ENCODE data around the gene GRIA1.
"Not testable (repeated sequence)": the region's sequence is repeated elsewhere in the genome, so short reads cannot be mapped to it uniquely, and the experiment has no call there.

Gene GRIA1

DNA sequence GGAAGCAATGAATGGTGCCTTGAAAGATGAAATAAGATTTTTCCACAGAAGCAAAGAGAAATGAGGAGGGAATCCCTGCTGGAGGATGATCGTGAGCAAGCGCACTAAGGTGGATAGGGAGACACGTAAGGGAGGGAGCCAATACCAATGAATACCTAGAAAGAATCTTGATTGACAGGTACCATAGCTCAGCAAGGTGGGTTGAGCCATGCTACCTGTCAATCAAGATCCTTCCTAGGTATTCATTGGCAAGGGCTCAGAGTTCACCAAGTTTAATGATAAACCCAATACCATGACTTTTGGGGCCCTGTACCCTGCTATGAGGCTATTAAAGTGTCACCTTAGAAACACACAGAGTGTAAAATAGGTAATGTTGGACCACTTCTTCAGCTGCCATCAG, 226.8 kb downstream of the GRIA1 start:
- Mint-ChIP-seq H3K4me1 (no peaks in the 10 kb centered on the region), H3K4me3 (no peak overlapping the region), H3K27ac (no peak overlapping the region), H3K9me3 (no peaks in the 10 kb centered on the region), H3K36me3 (no peaks in the 10 kb centered on the region)
- no peak for DNase-seq (ENCODE audit: low spot score in 2 of 2)
- ATAC-seq, result no peak

GRCh38 chr5:153718713-153719112, 228.2 kb downstream of the GRIA1 start:
- Mint-ChIP-seq H3K4me3 (no peak overlapping the region), H3K36me3 (no peaks in the 10 kb centered on the region), H3K9me3 (peaks cover 4% of the 10 kb centered on the region), H3K27ac (no peak overlapping the region), H3K4me1 (no peaks in the 10 kb centered on the region)
- DNase-seq (ENCODE audit: low spot score in 2 of 2) (no peak), ATAC-seq (no peak)

DNA sequence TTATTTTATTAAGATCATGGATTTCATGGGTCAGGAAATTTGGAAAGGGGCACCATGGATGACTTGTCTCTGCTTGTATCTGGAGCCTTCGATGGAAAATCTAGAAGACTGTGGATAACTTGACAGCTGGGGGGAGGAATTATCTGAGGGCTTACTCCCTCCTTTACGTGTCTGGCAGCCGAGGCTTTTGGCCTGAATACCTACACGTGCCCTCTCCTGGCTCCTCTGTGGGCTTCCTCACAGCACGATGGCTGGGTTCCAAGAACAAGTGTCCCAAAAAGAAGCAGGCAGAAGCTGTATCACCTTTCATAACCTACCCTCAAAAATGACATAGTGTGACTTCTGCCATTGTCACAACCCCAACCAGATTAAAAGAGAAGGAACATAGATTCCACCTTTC, 228.9 kb downstream of the GRIA1 start:
- H3K9me3 Mint-ChIP-seq, result peaks cover 4% of the 10 kb centered on the region
- H3K4me3 Mint-ChIP-seq, result no peak overlapping the region
- H3K27ac Mint-ChIP-seq, result no peak overlapping the region
- no peaks in the 10 kb centered on the region for H3K36me3 Mint-ChIP-seq
- ATAC-seq (no peak), DNase-seq (ENCODE audit: low spot score in 2 of 2) (no peak)
- H3K4me1 Mint-ChIP-seq, result no peaks in the 10 kb centered on the region

DNA sequence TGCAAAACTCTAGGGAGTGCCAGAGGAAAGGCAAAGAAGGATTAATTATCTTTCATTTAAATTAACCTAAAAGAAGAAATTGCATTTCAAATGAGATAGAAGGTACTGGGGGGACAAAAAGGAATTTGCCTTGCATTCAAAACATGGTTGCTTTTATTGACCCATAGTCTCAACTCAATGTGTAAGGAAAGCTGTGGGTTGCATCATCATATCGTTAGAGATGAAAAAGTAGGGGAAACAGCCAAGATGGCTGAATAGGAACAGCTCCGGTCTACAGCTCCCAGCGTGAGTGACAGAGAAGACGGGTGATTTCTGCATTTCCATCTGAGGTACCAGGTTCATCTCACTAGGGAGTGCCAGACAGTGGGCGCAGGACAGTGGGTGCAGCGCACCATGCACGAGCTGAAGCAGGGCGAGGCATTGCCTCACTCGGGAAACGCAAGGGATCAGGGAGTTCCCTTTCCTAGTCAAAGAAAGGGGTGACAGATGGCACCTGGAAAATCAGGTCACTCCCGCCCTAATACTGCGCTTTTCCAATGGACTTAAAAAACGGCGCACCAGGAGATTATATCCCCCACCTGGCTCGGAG, 232.6 kb downstream of the GRIA1 start:
- H3K36me3 Mint-ChIP-seq; DNase-seq (ENCODE audit: low spot score in 2 of 2); H3K9me3 Mint-ChIP-seq; H3K4me3 Mint-ChIP-seq; H3K4me1 Mint-ChIP-seq; ATAC-seq; H3K27ac Mint-ChIP-seq: not testable (repeated sequence)

DNA sequence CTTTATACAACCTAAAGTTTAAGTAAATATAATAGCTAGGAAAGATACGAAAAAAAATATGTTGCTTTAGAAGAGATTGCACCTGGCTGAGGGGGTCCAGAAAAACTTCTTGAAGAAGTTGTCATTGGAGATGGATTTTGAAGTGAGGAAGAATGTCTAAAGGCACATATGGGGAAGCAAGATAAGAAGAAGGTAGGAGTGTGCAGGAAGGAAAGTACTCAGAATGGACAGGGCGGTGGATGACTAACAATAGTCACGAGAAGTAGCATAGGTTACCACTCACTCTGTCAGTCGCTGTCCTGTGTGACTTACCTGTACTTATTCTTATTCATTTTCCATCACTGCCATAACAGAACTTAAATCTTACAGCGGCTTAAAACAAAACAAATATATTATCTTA, 251.6 kb downstream of the GRIA1 start:
- Mint-ChIP-seq H3K27ac (no peak overlapping the region), H3K4me1 (no peaks in the 10 kb centered on the region), H3K36me3 (no peaks in the 10 kb centered on the region), H3K9me3 (no peaks in the 10 kb centered on the region), H3K4me3 (no peak overlapping the region)
- no peak for DNase-seq (ENCODE audit: low spot score in 2 of 2)
- no peak for ATAC-seq

DNA sequence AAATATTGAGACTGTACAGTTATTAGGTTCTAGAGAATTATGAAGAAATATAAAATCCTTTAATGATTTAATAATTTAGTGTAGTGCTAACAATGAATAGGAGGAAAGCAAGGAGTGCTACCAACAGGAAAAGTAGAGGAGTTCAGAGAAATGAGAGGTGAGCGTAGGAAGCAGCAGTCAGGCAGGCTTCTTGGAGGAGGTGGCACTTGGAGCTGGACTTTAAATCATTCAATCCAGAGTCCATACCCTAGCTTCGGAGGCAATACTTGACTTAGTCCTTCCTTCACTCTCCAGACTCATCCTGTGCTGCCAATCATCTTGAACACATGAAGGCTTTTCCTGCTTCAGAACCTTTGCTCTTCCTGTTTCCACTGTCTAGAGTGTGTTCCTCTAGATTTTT, 254.3 kb downstream of the GRIA1 start:
- H3K27ac Mint-ChIP-seq, result no peak overlapping the region
- H3K4me1 Mint-ChIP-seq, result no peaks in the 10 kb centered on the region
- ATAC-seq (no peak), DNase-seq (ENCODE audit: low spot score in 2 of 2) (no peak)
- no peaks in the 10 kb centered on the region for H3K36me3 Mint-ChIP-seq
- H3K4me3 Mint-ChIP-seq, result no peak overlapping the region
- no peaks in the 10 kb centered on the region for H3K9me3 Mint-ChIP-seq

DNA sequence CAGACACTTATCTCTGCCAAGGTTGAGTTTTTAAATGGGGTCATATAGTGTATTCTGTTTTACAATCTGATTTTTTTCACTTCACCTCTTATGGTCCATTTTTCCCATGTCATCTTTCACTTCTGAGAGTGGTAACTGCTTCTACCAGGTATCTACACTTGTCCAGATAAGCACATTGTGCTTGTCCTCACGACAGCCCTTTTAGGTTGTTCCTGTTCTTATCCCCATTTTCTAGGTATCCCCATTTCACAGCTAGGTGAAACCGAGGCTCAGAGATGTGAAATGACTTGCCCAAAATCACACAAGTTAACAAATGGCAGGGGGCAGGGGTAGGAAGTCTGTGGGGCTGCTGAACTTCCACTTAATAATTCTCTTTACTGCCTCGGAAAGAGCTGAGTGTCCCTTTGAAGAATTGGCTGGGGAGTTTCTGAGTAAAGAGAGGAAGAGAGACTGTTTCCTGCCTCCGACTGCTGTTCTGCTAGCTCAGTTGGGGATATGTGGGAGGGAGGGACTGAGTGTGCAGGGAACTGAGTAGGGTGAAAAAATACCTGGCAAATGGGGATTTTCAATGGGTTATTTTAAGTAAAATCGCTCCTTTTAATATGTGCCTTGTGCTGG, 255.4 kb downstream of the GRIA1 start:
- H3K36me3 Mint-ChIP-seq, result no peaks in the 10 kb centered on the region
- DNase-seq (ENCODE audit: low spot score in 2 of 2) (no peak), ATAC-seq (no peak)
- no peaks in the 10 kb centered on the region for H3K4me1 Mint-ChIP-seq
- H3K9me3 Mint-ChIP-seq, result no peaks in the 10 kb centered on the region
- H3K27ac Mint-ChIP-seq, result no peak overlapping the region
- no peak overlapping the region for H3K4me3 Mint-ChIP-seq

DNA sequence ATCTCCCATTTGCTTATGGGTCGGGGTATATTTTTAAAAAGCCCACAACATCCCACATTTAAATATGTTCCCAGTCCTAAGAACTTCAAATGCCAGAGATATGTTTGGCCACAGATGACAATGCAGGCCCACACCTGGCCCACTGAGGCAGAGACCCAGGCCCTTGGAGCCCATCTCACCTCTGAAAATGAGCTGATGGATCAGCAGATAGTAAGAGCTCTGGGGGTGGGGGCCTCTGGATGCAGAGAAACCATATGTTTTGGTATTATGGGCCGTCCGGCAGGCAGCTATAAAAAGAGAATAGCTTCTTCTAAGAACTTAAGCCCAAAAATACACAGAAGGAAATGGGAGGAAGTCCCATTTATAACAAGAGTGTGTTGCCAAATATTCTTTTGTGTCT, 256.0 kb downstream of the GRIA1 start:
- no peaks in the 10 kb centered on the region for H3K36me3 Mint-ChIP-seq
- no peak for ATAC-seq
- no peak overlapping the region for H3K27ac Mint-ChIP-seq
- no peaks in the 10 kb centered on the region for H3K9me3 Mint-ChIP-seq
- H3K4me3 Mint-ChIP-seq, result no peak overlapping the region
- DNase-seq (ENCODE audit: low spot score in 2 of 2), result no peak
- H3K4me1 Mint-ChIP-seq, result no peaks in the 10 kb centered on the region

- ATAC-seq, result no peak
- Mint-ChIP-seq H3K27ac (no peak overlapping the region), H3K36me3 (no peaks in the 10 kb centered on the region), H3K9me3 (no peaks in the 10 kb centered on the region), H3K4me3 (no peak overlapping the region), H3K4me1 (no peaks in the 10 kb centered on the region)
- DNase-seq (ENCODE audit: low spot score in 2 of 2), result no peak
Measured at GRCh38 chr5:153748823-153749222, 258.4 kb downstream of the GRIA1 start.

DNA sequence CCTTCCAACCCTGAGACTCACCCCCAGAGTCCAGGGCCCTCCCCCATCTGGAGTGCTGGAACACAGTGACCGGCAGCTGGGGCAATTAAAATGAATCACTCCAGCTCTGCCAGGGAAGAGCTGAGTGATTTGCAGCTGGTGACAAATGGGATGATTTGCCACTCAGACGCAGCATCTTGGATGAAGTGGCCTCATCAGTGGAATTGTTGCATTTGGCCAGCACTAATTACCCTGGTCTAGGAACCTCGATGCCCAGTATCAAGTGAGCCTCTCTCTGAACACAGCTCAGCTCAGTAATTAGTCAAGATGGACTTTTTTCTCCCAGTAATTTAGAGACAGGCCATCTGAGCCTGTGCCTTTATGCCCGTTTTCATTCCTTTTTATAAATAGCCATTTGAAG, 259.5 kb downstream of the GRIA1 start:
- ATAC-seq, result no peak
- Mint-ChIP-seq H3K9me3 (peaks cover 3% of the 10 kb centered on the region), H3K36me3 (no peaks in the 10 kb centered on the region), H3K4me1 (no peaks in the 10 kb centered on the region), H3K27ac (no peak overlapping the region), H3K4me3 (no peak overlapping the region)
- no peak for DNase-seq (ENCODE audit: low spot score in 2 of 2)

GRCh38 chr5:153751251-153751650, 260.8 kb downstream of the GRIA1 start:
- no peak for ATAC-seq
- Mint-ChIP-seq H3K27ac (no peak overlapping the region), H3K4me1 (no peaks in the 10 kb centered on the region), H3K36me3 (no peaks in the 10 kb centered on the region), H3K9me3 (peaks cover 4% of the 10 kb centered on the region), H3K4me3 (no peak overlapping the region)
- no peak for DNase-seq (ENCODE audit: low spot score in 2 of 2)

DNA sequence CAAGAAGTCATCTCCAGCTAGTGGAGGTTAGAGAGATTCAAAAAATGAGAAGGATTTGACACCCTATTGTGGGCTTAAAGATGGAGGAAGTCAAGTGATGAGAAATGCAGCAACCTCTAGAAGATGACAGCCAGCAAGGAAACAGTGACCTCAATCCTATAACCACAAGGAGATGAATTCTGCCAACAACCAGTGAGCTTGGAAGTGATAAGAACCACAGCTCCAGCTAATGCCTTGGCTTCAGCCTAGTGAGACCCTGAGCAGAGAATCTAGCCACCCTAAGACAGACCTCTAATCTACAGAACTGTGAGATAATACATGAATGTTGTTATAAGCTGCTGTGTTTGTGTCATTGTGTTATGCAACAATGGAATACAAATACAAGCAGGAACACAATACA, 262.4 kb downstream of the GRIA1 start:
- DNase-seq (ENCODE audit: low spot score in 2 of 2), result no peak
- Mint-ChIP-seq H3K4me3 (no peak overlapping the region), H3K9me3 (peaks cover 6% of the 10 kb centered on the region)

GRCh38 chr5:153753645-153754432, 263.4 kb downstream of the GRIA1 start:
- Mint-ChIP-seq H3K4me3 (no peak overlapping the region), H3K4me1 (no peaks in the 10 kb centered on the region), H3K9me3 (peaks cover 6% of the 10 kb centered on the region), H3K27ac (no peak overlapping the region), H3K36me3 (no peaks in the 10 kb centered on the region)
- DNase-seq (ENCODE audit: low spot score in 2 of 2) (no peak), ATAC-seq (no peak)

More for the DNA sequence above, 262.4 kb downstream of the GRIA1 start:
- no peak for ATAC-seq
- Mint-ChIP-seq H3K4me1 (no peaks in the 10 kb centered on the region), H3K36me3 (no peaks in the 10 kb centered on the region), H3K27ac (no peak overlapping the region)

DNA sequence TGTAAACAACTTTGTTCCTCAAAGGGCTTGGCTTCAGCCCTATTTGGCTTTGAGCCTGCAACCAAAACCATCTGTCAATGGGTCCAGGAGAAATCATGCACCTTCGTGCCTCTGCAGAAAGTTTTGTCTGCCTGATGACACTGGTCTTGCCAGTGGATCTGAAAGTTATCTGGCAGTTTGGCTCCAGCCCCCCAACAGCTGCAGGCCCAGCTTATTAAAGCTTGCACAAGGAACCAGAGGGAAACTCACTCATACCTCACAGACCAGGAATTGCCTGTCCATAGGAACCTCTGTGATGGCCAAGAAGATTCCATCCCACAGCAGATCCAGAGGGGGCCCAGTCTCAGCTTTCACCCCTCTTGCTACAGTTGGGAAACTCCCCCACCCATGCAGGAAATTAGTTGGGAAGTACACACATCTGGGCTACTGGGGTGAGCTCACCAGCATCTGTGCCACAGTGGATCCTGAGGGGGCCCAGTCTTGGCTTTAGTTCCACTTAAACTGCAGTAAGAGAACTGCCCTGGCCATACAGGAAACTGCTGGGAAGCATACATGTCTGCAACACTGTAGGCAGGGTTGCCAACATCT, 265.5 kb downstream of the GRIA1 start:
- no peak overlapping the region for H3K27ac Mint-ChIP-seq
- H3K4me1 Mint-ChIP-seq, result no peaks in the 10 kb centered on the region
- peaks cover 9% of the 10 kb centered on the region for H3K9me3 Mint-ChIP-seq
- H3K4me3 Mint-ChIP-seq, result no peak overlapping the region
- ATAC-seq (no peak), DNase-seq (ENCODE audit: low spot score in 2 of 2) (no peak)
- H3K36me3 Mint-ChIP-seq, result no peaks in the 10 kb centered on the region

DNA sequence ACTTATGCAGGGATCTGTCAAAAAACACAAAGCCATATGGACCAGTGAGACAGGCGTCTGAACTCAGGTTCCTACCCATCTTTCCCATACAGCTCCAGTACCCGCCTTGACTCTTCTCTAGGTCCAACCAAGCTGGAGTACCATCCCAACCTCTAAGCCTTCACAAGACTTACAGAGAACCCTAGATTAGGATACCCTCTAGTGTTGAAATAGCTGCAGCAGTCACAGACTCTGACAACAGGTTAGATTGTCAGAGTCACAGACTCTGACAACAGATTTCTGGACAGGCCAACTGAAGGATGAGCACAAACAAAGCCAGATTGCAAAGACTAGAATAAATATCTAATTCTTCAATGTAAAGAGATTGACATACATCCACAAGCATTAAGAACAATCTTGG, 266.1 kb downstream of the GRIA1 start:
- no peak overlapping the region for H3K4me3 Mint-ChIP-seq
- no peaks in the 10 kb centered on the region for H3K36me3 Mint-ChIP-seq
- H3K4me1 Mint-ChIP-seq, result no peaks in the 10 kb centered on the region
- DNase-seq (ENCODE audit: low spot score in 2 of 2), result no peak
- H3K9me3 Mint-ChIP-seq, result peaks cover 9% of the 10 kb centered on the region
- ATAC-seq, result no peak
- no peak overlapping the region for H3K27ac Mint-ChIP-seq

DNA sequence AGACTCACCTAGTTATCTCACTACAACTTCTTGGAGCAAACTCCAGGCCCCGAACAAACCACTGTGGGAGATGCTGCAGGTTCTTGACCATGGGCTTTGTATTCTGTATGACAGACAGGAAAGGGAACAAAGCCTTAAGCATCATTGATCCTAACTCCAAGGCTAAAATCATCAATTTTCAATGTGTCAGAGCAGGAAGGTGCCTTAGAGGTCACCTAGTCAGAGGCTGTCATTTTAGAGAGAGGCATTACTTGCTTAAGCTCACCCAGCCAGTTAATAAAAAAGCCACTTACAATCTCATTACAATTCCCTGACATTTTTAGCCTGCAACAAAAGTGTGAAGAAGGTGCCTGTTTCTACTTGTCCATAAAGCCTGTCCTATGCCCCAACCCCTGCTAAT, 275.5 kb downstream of the GRIA1 start:
- H3K4me3 Mint-ChIP-seq, result no peak overlapping the region
- H3K4me1 Mint-ChIP-seq, result no peaks in the 10 kb centered on the region
- H3K9me3 Mint-ChIP-seq, result peaks cover under 1% of the 10 kb centered on the region
- ATAC-seq, result no peak
- no peaks in the 10 kb centered on the region for H3K36me3 Mint-ChIP-seq
- no peak overlapping the region for H3K27ac Mint-ChIP-seq
- DNase-seq (ENCODE audit: low spot score in 2 of 2), result no peak
